Endometrial microvascular endothelial cells (primary cell): ENCODE results near the gene ADCY5. TPM values are rescaled to one million over a fixed set of nuclear protein-coding genes. Genes with fewer than 3 reads are reported as not detected.

Experiments
- in situ Hi-C: cut with HindIII; loops from 2 replicates; pipeline ENCODE4 v1.10.0; 2017; ENCODE audit warnings: low sequenced_read_pairs, low pct_unique_long_range_greater_than_20kb; ENCODE audit errors: inconsistent ontology term
- total RNA-seq: library from RNA; depleted of rRNA; stranded (reverse); fragments of >200 nt; gene quantifications from one replicate; pipeline ENCODE4 v1.2.3, GENCODE V29; 2015; ENCODE audit errors: inconsistent ontology term

The ADCY5 gene
- total RNA-seq, 1 donor from 2014 or later: not detected

GRCh38 chr3:123467046-123467445 is 18.2 kb upstream of the ADCY5 start:
- in situ Hi-C loops: no loop called here

DNA sequence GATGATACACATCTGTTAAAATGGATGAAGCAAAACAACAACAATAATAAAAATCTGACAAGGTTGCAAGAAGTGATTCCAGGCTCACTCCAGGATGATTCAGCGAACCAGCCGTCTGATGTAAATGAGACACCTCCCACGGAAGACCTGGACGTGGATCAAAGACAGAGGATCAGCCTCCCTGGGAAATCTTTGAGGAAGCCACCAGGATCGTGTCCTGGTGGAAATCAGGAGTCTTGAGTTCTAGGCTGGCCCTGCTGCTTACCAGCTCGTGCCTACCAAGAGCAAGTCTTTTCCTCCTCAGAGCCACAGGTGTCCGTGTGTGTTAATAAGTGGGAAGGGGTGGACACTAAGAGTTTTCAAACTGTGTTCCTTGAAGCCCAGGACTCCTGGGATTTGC is 15.3 kb upstream of the ADCY5 start:
- in situ Hi-C loops: no loop called here

- in situ Hi-C loops: no loop called here
These were observed 11.0 kb upstream of the ADCY5 start for GRCh38 chr3:123459862-123460261.

DNA sequence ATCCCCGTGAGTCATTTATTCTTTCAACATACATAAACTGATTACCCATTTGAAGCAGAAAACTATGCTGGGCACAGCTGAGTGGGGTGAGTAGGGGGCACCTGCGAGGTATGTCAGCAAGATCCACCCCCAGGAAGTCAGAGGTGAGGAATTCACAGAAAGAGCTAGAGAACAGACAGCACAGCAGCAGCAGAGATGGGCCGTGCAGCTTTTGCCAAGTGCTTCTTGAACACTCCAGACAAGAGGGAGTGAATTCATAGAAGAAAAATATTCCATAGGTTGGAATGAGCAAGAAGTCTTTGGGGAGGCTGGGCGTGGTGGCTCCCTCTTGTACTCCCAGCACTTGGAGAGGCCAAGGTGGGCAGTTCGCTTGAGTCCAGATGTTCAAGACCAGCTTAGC is 9.4 kb upstream of the ADCY5 start:
- in situ Hi-C loops: no loop called here

DNA sequence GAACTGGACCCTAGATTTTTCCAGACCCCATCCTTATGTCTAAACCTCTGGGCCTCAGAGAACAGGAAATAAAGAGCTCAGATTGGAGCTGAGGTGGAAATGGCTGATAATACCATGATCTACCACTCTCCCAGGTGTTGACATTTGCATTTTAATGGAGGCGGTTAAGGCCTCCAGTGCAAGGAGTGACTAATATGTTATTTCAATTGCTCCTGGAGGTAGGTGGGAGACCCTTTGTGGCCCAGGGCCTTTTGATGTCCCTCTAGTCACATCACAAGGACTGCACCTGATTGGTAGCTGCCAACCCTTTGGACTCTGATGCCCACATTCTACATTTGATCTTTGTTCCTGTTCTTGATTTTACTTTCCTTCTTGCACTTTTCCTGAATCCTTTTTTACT is 9.0 kb upstream of the ADCY5 start:
- in situ Hi-C loops: no loop called here

- in situ Hi-C loops: no loop called here
These were observed 4.8 kb upstream of the ADCY5 start for GRCh38 chr3:123453675-123454074.

DNA sequence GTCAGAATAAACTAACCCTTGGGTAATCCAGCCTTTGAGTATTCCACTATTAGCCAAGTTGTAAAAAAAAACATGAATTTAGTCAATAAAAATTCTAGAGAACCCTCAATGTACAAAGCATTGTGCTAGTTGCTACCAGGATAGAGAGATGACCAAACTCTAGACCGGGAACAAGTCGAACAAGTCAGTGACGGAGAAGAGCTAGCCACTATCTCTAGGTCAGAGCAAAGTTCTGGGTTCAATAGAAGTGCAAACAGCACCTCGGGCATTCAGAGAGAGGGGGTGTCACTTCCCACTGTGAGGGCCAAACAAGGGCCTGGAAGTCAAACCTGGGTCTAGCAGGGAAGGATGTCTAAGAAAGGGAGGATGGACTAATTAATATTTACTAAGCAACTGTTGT is 2.3 kb upstream of the ADCY5 start:
- in situ Hi-C loops: no loop called here

- in situ Hi-C loops: no loop called here
These were observed 1.2 kb upstream of the ADCY5 start for GRCh38 chr3:123449997-123450604.

GRCh38 chr3:123449102-123449996 is 459 bp upstream of the ADCY5 start:
- in situ Hi-C loops: no loop called here

DNA sequence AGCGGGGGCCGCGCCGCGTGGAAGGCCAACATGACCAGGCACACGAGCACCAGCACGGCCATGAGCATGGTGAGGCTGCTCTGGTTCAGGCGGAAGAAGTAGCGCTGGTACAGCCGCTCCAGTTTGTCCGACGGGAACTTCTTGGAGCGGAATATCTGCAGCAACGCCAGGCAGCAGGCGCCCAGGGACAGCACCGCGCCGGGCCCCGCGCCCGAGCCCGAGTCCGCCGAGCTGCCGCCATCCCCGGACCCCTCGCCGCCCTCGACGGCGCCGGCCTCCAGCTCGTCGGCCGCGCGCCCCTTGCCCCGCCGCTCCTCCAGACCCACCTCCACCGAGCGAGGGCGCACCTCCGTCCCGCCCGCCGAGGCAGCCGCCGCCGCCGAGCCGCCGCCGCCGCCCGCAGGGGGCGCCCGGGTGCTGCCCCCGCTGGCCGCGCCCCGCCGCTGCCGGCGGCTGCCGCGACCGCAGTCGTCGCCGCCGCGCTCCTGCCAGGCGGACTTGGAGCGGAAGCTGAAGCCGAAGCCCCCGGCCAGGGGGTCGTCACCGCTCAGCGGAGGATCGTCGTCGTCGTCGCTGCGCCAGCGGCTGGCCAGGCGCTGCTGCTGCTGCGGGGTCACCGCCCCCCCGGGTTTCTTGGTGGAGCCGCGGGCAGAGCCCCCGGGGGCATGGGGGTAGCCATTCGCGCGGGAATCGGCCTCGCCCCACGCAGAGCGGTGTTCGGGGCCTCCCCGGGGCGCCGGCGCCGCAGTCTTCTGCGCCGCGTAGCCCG is 957 bp downstream of the ADCY5 start:
- in situ Hi-C loops: no loop called here

- in situ Hi-C loops: no loop called here
These were observed 1.5 kb downstream of the ADCY5 start for GRCh38 chr3:123447416-123447748.

- in situ Hi-C loops: no loop called here
These were observed 2.2 kb downstream of the ADCY5 start for GRCh38 chr3:123446610-123447109.

- in situ Hi-C loops: no loop called here
These were observed 2.7 kb downstream of the ADCY5 start for GRCh38 chr3:123446210-123446609.

DNA sequence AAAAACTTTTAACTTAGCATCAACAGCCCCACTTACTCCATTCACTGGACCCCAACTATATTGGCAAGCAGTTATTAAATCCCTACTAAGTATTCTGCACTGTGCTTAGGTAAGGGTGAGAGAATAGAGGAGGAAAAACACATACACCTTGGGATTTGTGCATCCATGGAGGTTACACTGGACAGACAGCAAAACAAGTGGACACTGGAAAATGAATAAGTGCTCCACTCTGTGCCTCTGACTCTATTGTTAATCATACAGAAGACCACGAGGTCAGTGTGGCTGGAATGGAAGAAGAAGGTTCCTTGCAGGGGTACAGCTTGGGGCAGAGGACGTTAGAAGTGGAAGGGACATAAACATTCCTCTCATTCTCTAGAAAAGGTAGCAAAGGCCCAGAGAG is 3.2 kb downstream of the ADCY5 start:
- in situ Hi-C loops: no loop called here

- in situ Hi-C loops: no loop called here
These were observed 4.1 kb downstream of the ADCY5 start for GRCh38 chr3:123444744-123445143.

DNA sequence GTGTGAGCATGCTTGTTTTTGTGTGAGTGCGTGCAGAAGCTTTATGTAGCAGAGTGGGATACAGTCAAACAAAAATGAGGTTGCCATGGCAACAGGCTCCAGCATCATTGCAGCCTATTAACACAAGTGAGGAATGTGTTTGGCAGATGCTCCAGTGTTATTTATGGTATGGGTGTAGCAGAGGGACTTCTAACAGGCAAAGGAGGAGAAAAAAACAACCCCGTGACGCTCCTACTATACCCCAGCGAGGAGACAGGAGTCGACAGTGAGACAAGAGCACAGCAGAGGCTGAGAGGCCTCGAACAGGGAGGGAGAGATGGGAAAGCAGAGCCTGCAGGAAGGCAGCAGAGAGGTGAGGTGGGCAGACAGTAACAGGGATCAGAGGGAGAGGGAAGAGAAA is 4.9 kb downstream of the ADCY5 start:
- in situ Hi-C loops: no loop called here

DNA sequence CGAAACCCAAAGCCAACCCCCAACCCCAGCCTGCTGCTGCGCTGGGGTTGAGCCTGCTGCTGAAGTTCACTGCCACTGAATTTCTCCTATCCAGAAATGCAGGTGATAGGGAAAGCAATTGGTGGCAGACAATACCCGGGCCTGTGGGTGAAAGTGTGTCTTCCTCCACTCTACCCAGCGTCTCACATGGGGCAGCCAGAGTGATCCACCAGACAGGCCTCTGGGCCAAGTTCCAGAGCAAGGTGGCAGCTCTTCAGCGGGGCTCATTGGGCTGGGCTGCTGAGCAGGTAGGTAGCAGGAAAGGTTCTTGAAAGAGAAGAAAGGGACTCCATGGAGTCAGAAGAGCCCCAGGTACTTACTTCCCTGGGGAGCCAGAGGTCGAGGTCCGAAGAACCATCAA is 6.0 kb downstream of the ADCY5 start:
- in situ Hi-C loops: no loop called here

GRCh38 chr3:123442125-123442524 is 6.8 kb downstream of the ADCY5 start:
- in situ Hi-C loops: no loop called here

DNA sequence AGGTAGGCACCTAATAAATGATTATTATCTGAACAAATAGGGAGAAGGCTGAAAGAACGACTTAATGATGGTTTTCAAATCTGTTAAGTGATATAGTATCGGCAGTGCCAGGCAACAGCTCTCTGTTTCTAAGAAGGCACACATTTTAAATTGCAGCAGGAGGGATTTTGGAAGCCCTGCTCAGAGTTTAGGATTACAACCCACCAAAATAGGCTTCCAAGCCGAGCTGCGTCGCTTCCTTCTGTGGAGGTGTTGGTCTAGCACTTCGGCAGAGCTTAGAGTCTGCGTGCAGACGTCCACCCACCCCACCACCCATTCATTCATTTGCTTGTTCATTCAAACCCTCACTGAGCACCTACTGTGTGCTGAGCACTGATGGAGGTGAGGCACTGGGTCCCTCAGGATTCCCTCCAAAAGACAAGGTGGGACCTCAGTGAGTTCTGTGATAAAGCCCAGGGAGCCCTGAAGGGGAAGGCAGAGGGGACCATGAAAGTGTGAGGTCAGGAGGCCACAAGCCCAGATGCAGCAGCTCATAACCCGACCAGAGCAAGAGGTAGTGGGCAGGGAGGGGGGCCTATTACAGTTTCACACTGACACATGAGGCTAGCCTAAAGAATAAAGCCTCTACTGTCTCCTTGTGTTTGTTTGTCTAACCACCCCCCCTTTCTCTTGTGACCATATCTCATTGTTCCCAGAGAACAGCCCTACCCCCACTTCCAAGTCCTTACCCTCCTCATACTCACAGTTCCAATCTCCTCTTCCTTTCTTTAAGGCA is 8.9 kb downstream of the ADCY5 start:
- in situ Hi-C loops: no loop called here
